ENCODE measurements around the gene TCF4. TPM values are rescaled to one million over a fixed set of nuclear protein-coding genes. Genes with fewer than 3 reads are reported as not detected.

Gene TCF4
- total and polyA plus RNA-seq, 2 experiments from 2014 or later = 77.7 to 89.2 TPM

DNA sequence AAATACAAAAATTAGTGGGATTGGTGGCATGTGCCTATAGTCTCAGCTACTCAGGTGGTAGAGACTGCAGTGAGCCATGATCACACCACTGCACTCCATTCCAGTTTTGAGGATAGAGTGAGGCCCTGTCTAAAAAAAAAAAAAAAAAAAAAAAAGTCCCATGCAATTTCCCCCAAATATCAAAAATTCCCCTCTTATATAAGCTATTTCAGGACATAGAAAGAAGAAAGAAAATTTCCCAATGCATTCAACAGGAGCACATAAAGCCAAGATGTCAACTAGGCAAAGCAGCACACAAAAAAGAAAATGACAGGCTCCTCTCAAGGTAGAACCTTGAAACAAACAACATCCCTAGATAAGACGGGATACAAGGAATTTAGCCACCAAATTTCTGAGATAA lies 213.3 kb downstream of the TCF4 start:
- Histone ChIP-seq H3K79me2 (replicated peaks; ENCODE audit: insufficient read depth) (peaks cover 67% of the 10 kb centered on the region), H3F3A (replicated peaks; ENCODE audit: low read depth) (no peaks in the 10 kb centered on the region), H2AFZ (no peak overlapping the region), H3K4me2 (no peak overlapping the region), H3K27me3 (ENCODE audit: insufficient read depth) (no peaks in the 10 kb centered on the region), H4K20me1 (replicated peaks; ENCODE audit: insufficient read depth) (no peaks in the 10 kb centered on the region), H3K4me1 (ENCODE audit: insufficient read depth) (peaks cover 7% of the 10 kb centered on the region; the same call in 1 of the 2 replicates), H3K36me3 (ENCODE audit: insufficient read depth) (no peaks in the 10 kb centered on the region), H3K9me2 (ENCODE audit: insufficient read depth) (no peaks in the 10 kb centered on the region; the same call in 1 of the 2 replicates), H3K27ac (ENCODE audit: low read depth) (no peak overlapping the region), H3K4me3 (no peak overlapping the region)
- H3K27ac Mint-ChIP-seq = no peak overlapping the region
- H3K4me1 Mint-ChIP-seq = peaks cover 18% of the 10 kb centered on the region; the same call in 2 of the 3 replicates
- peaks cover 9% of the 10 kb centered on the region for H3K27me3 Mint-ChIP-seq (ENCODE audit: insufficient read depth, low read depth, poor library complexity)
- H3K4me3 Mint-ChIP-seq = no peak overlapping the region
- peaks cover 7% of the 10 kb centered on the region; the same call in 2 of the 3 replicates for H3K36me3 Mint-ChIP-seq (ENCODE audit: low read depth)
- ATAC-seq (no peak), DNase-seq (ENCODE audit: low spot score) (no peak)
- no peaks in the 10 kb centered on the region; the same call in 2 of the 3 replicates for H3K9me3 Mint-ChIP-seq
- TF ChIP-seq STAT1 (IDR thresholded peaks at IDR 0.05; ENCODE audit: unreplicated experiment) (no peak), POLR2AphosphoS5 (IDR thresholded peaks at IDR 0.05; ENCODE audit: low read depth) (no peak), EZH2phosphoT487 (IDR thresholded peaks at IDR 0.05; ENCODE audit: unreplicated experiment) (no peak)
- TF ChIP-seq, protein P1, sequence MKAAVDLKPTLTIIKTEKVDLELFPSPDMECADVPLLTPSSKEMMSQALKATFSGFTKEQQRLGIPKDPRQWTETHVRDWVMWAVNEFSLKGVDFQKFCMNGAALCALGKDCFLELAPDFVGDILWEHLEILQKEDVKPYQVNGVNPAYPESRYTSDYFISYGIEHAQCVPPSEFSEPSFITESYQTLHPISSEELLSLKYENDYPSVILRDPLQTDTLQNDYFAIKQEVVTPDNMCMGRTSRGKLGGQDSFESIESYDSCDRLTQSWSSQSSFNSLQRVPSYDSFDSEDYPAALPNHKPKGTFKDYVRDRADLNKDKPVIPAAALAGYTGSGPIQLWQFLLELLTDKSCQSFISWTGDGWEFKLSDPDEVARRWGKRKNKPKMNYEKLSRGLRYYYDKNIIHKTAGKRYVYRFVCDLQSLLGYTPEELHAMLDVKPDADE (IDR thresholded peaks at IDR 0.05) = no peak
- TF ChIP-seq, protein P2, sequence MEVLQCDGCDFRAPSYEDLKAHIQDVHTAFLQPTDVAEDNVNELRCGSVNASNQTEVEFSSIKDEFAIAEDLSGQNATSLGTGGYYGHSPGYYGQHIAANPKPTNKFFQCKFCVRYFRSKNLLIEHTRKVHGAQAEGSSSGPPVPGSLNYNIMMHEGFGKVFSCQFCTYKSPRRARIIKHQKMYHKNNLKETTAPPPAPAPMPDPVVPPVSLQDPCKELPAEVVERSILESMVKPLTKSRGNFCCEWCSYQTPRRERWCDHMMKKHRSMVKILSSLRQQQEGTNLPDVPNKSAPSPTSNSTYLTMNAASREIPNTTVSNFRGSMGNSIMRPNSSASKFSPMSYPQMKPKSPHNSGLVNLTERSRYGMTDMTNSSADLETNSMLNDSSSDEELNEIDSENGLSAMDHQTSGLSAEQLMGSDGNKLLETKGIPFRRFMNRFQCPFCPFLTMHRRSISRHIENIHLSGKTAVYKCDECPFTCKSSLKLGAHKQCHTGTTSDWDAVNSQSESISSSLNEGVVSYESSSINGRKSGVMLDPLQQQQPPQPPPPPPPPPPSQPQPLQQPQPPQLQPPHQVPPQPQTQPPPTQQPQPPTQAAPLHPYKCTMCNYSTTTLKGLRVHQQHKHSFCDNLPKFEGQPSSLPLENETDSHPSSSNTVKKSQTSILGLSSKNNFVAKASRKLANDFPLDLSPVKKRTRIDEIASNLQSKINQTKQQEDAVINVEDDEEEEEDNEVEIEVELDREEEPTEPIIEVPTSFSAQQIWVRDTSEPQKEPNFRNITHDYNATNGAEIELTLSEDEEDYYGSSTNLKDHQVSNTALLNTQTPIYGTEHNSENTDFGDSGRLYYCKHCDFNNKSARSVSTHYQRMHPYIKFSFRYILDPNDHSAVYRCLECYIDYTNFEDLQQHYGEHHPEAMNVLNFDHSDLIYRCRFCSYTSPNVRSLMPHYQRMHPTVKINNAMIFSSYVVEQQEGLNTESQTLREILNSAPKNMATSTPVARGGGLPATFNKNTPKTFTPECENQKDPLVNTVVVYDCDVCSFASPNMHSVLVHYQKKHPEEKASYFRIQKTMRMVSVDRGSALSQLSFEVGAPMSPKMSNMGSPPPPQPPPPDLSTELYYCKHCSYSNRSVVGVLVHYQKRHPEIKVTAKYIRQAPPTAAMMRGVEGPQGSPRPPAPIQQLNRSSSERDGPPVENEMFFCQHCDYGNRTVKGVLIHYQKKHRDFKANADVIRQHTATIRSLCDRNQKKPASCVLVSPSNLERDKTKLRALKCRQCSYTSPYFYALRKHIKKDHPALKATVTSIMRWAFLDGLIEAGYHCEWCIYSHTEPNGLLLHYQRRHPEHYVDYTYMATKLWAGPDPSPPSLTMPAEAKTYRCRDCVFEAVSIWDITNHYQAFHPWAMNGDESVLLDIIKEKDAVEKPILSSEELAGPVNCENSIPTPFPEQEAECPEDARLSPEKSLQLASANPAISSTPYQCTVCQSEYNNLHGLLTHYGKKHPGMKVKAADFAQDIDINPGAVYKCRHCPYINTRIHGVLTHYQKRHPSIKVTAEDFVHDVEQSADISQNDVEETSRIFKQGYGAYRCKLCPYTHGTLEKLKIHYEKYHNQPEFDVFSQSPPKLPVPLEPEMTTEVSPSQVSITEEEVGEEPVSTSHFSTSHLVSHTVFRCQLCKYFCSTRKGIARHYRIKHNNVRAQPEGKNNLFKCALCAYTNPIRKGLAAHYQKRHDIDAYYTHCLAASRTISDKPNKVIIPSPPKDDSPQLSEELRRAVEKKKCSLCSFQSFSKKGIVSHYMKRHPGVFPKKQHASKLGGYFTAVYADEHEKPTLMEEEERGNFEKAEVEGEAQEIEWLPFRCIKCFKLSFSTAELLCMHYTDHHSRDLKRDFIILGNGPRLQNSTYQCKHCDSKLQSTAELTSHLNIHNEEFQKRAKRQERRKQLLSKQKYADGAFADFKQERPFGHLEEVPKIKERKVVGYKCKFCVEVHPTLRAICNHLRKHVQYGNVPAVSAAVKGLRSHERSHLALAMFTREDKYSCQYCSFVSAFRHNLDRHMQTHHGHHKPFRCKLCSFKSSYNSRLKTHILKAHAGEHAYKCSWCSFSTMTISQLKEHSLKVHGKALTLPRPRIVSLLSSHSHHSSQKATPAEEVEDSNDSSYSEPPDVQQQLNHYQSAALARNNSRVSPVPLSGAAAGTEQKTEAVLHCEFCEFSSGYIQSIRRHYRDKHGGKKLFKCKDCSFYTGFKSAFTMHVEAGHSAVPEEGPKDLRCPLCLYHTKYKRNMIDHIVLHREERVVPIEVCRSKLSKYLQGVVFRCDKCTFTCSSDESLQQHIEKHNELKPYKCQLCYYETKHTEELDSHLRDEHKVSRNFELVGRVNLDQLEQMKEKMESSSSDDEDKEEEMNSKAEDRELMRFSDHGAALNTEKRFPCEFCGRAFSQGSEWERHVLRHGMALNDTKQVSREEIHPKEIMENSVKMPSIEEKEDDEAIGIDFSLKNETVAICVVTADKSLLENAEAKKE (CRISPR knock-in tag; IDR thresholded peaks at IDR 0.05) = no peak

Data from GM23338 (cell line).